Erythroblast (primary cell): ENCODE data around the gene CCNA2.

Source experiments
- GATA1 ChIP-seq: IDR thresholded peaks from 2 replicates; pipeline ENCODE4 v1.6.1; 2011; ENCODE audit warnings: low read depth, mild to moderate bottlenecking, control low read depth, low read length, moderate library complexity
- POLR2A ChIP-seq: IDR thresholded peaks from 2 replicates; pipeline ENCODE4 v1.6.1; 2011; ENCODE audit warnings: mild to moderate bottlenecking, low read length

DNA sequence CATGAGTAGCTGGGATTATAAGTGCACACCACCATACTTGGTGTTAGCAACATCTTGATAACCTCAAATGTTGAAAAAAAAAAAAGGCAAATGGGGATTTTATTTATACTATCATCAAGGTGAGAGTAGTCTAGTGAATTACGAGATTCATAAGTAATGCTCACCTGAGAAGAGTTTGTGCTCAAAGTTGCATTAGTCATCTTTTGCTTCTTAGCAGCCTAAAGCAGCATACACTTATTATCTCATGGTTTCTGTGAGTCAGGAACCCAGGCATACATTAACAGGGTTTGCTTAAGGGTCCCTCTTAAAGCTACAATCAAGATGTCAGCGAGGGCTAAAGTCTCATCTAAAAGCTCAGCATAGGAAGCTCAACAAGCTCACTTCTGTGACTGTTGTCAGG is 30.7 kb downstream of the CCNA2 start:
- TF ChIP-seq POLR2A (no peak), GATA1 (no peak)
